SHP77 (cell line): ENCODE measurements around the gene VSTM4.

Source experiments
- DNase-seq, 2 experiments: peaks; one replicate each; lab custom pipeline; 2025; lab: John Stamatoyannopoulos, UW

VSTM4 gene

DNA sequence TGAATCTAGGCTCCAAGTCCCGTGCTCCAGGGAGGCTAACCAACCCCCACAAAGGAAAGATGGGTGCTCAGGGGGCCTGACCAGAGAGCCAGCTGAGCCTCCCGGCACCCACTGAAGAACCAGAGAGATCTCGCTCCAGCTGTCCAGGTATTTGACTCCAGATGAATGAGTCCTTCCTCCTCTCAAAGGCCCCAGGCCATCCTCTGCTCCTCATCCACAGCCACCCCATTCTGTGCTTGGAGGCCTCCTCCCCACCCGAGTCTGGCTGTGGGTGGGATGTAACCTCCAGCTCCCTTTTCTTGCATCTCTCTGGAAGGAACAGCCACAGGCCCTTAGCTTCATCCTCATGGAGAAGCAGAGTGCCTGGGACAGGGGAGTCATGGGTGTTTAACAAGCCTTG, 44.6 kb downstream of the VSTM4 start:
- DNase-seq: no peak

DNA sequence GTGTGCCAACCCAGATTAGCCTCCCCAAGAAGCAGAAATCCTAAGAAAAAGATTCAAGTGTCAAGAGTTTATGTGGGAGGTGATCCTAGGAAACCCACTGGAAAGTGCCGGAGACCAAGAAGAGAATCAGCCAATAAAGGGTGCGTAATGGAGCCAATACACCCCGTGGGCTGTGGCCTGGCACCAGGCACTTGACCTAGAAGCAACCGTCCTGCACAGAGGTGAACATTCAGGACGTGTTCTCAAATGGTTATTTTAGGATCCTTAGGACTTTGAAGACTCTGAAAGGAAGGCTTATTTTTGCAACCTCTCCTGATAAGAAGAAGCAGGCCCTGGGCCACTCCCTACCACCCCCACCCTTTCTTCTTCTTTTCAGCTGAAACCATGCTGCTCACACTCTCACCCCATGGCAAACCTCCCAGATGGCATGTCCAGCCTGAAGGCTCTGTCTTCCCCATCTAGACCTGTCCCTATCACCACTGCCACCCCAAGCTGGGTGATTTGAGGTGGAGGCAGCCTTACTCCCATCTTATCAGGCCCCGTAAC, 46.6 kb downstream of the VSTM4 start:
- no peak for DNase-seq

DNA sequence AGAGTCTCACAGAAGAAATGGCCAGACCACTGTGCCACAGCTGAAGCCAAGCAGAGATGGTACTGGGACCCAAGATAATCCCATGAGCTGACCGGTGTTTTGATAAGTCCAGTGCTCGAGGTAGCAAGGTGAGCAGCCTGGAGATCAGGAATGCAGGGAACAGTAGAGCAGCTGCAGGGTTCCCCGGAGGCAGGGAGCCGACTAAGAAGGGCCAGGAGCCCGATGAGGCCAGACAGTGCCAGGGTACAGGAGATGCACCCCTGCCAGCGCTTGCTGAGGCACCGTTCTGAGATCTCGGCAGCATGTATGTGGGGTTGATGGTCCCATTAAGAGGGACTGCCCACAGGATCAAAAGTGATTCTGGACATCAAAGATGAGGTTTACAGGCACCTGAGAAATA, 47.1 kb downstream of the VSTM4 start:
- DNase-seq: no peak

- no peak for DNase-seq
These were observed 48.2 kb downstream of the VSTM4 start for GRCh38 chr10:49066944-49067730.

GRCh38 chr10:49062229-49062628, 53.1 kb downstream of the VSTM4 start:
- DNase-seq: no peak

DNA sequence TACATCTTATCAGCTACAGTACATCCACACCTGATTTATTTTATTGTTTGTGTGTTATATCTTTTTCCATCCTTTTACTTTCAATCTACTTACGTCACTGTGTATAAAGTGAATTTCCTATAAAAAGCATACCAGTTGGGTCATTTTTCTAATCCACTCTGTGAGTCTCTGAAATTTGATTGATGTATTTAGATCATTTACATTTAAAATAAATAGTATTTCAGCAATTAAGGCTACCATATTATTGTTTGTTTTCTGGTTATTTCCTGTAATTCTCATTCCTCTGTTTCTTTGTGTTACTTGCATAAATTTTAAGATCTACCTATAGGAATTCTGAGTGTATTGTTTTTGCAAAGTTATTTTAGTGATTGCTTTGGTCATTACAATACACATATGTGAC, 53.7 kb downstream of the VSTM4 start:
- DNase-seq: no peak

- DNase-seq: no peak
These were observed 56.7 kb downstream of the VSTM4 start for GRCh38 chr10:49058463-49059255.

DNA sequence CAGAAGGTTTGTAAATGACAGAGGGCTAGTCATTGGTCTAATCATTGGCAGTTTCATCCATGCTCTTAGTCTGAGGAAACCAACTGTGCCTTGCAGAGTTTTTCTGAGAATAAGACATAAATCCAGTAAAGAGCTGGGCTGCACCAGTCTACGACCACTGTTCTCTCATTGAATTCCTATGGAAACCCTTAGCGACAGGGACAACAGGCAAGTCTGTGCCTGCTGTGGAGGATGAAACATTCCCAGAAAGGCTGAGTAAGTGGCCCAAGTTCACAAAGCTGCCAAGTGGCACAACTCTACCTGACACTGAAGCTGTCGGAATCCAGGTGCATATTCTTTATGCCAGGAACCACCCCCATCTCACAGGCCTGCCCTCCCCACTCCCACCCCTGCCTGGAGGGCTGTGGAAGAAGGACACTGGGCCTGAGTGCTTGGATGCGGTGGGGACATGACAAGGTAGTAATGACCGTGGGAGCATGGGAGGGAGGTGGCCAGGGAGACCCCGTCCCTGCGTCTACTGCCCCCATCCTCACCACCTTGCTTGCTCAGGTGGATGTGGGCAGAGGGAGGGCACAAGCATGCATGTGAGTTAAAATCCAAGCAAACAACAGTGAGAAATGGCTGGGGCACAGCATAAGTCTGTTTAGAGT, 58.0 kb downstream of the VSTM4 start:
- no peak for DNase-seq

GRCh38 chr10:49056356-49056755, 59.0 kb downstream of the VSTM4 start:
- no peak for DNase-seq

DNA sequence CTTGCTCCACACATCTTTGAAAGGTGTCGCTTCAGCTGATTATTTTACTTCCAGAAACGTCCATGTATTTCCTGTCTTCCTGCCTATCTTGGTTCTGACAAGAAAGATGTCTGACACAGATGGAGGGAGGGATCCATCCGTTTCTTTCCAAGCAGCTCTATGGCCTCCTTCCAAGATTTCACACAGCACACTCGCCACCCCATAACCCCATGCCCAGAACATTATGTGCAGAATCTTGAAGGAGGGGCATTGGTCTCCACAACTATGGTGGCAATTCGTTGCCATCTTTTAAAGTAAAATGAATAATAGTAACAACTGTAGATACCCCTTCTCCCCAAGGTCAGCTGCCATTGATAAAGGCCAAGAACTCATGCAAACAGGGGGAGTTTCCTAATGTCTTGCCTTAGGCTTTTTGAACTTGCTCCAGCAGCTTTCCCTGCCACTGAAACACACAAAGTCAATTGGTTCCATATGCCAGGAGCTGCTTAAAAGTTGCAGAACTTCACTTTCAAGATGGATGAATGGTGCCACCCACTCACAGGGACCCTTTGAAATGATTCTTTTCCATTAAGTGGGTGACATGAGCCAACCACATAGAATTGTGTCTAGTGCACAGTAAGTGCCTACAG, 60.0 kb downstream of the VSTM4 start:
- no peak for DNase-seq

DNA sequence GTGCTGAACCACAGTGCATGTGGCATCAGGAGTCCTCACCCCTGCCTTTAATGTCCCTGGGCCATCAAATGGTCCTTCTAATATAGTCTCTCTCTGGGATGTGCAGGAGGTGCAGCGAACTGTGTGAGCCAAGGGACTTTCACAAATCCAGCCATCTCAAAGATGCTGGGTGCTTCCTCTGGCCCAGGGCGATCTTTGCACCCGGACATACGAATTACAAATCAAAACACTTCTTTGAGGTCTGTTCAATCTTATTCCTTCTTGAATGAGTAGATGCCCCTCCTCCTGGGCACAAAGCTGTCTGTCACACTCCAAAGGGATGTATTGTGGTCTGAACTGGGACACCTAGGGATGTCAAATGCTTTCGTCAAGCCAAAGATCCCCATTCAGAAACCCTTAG, 60.6 kb downstream of the VSTM4 start:
- DNase-seq: no peak

DNA sequence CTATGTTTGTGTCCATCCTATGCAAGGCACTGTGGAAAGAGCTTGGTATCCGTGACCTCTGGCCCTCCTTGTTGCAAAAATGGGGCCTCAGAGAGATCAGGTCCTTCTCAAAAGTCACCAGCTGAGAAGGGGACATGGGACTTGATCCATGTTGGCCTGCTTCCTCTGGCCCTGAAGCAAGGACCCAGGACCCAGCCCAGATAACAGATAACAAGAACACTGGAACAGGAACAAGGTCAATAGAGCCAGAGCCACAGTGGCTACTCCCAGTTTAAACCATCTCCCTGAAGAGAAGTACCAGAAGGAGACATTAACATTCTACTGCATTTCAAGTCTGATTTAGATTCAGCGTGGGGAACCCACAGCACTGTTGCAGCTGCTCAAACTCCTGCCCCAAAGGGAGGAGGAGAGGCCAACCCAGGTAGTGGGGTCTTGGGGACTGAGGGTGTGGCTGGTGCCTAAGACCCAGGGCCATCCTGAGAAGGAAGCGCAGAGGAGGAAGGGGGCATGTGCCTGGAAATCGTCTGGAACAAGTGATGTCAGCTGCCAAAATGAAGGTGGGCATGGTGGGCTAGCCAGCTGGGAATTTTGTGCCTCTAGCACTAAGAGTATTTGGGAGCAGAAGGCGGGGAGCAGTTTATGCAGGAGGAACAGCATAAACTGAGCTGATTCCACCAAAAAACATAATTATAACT, 61.2 kb downstream of the VSTM4 start:
- no peak for DNase-seq

DNA sequence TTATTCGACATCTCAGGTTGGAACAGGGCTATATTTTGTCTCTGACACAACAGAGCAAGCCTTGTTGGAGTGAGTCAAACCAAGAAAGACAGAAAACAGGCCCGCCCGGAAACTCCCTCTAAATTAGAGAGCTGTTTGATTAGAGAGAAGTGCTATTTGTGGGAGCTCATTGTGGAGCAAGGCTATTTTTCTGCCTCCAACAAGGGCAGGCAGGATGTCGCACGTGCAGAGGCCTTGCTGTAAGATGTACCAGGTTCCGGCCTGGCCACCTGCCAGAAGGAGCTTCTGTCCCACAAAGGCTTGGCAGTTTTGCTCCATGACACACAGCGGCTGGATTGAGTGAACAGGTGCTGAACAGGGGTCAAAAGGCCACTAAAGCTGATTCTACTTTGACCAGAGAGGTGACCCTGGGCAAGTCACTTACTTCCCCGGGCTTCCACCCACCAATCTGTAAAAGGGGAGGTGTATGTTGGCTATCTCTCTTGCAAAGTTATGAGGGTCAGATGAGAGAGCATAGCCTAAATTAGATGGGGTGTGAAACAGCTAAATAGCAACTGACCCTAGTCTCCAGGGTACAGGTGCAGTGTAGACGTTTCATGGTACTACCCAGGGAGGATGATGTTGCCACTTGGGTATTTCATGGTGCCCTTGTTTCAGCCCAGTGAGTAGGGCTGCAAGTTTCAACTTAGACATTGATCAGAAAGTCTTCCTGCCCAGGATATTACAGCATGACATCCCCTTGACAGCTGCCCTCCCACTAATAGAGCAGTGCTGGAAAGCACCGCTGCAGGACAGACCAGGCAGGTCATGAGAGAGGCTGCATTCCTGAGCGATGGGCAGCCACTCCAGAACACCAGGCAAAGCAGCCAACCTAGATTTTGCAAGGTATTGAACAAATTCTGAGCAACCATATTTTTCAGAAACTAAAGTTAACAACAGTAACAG, 62.0 kb downstream of the VSTM4 start:
- no peak for DNase-seq

DNA sequence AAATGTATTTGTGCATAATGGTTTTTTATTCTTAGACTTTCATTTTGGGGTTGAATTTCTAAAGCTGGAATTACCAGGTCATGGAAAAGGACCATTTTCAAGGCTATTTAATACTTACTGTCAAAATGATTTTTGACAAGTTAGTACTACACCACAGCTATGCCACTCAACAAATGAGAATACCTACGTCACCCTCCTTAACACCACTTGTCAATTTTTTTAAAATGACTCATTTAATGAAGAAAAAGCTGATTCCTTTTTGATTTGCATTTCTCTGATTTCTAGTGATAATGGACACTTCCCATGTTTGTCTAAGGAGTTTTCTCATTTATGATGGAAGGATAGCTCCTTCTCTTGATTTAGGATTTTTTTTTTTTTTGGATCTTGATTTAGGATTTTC, 63.3 kb downstream of the VSTM4 start:
- no peak for DNase-seq

GRCh38 chr10:49050906-49051305, 64.4 kb downstream of the VSTM4 start:
- DNase-seq: no peak

DNA sequence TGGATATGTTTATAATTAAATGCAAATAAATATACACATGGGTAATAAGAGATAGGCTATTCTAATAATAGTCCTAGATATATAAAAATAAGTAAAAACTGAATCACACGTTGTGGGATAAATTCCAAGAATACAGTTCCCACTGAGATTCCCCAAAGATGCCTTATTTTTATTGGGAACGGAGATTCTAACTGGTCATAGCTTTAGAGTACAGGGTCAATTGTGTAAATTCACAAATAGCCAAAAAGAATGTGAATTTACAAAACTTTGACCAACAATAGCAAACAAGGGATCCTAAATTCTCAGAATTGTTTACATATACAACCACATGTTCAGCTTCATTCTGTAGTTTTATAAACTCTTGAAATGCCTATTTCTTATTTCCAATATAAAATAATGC, 65.0 kb downstream of the VSTM4 start:
- no peak for DNase-seq

- no peak for DNase-seq
These were observed 65.7 kb downstream of the VSTM4 start for GRCh38 chr10:49049660-49050059.

GRCh38 chr10:49047128-49047639, 68.1 kb downstream of the VSTM4 start:
- DNase-seq: no peak

GRCh38 chr10:49044293-49045193, 70.8 kb downstream of the VSTM4 start:
- DNase-seq: no peak
